Measurements from ENCODE around the gene SCRN2.

The SCRN2 gene

DNA sequence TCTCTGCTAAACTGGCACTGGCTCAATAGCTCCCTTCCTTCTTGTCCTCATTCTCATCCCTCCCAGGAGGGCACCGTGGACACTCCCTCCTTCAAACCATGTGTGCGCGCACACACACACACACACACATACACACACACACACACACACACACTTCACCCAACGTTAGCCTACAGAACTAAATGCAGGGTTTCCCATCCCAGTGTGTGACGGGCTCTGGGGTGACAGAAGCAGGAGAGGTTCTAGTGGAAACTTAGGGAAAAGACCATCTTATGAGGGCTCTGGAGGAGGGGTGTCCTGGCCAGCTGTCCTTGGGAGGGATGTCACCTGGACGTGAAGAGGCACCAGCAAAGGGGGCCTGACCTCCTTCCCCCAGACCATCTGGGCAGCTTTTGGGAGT is 39.2 kb downstream of the SCRN2 start:
- TF ChIP-seq, protein P1, sequence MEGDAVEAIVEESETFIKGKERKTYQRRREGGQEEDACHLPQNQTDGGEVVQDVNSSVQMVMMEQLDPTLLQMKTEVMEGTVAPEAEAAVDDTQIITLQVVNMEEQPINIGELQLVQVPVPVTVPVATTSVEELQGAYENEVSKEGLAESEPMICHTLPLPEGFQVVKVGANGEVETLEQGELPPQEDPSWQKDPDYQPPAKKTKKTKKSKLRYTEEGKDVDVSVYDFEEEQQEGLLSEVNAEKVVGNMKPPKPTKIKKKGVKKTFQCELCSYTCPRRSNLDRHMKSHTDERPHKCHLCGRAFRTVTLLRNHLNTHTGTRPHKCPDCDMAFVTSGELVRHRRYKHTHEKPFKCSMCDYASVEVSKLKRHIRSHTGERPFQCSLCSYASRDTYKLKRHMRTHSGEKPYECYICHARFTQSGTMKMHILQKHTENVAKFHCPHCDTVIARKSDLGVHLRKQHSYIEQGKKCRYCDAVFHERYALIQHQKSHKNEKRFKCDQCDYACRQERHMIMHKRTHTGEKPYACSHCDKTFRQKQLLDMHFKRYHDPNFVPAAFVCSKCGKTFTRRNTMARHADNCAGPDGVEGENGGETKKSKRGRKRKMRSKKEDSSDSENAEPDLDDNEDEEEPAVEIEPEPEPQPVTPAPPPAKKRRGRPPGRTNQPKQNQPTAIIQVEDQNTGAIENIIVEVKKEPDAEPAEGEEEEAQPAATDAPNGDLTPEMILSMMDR (IDR thresholded peaks at IDR 0.05), result no peak

DNA sequence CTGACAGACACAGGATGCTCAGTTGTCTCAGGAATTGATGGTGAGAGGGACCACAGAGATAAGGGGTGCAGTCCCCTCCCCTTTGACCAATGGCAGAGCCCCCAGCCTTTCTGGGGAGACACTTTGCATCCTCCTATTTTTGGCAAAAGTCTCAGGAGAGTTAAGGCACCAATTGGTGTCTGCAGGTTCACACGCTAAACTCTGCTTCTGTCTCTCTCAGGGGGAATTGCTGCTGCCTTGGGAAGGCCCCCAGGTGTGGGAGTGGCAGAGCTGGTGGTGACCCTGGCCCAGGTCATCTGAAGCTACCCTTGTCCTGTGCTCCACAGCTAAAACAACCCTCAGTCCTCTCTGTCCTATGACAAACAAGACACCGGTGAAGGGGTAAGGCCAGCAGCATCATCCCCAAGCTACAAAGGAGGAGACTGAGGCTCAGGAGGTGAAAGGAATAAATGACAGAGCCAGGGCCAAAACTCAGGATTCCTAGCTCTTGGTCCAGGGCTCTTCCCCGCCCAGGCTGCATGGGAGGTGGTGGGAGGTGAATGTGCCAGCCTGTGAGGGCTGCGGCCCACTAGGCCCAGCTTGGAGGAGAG is 39.8 kb downstream of the SCRN2 start:
- TF ChIP-seq, protein P1 (IDR thresholded peaks at IDR 0.05), result no peak

DNA sequence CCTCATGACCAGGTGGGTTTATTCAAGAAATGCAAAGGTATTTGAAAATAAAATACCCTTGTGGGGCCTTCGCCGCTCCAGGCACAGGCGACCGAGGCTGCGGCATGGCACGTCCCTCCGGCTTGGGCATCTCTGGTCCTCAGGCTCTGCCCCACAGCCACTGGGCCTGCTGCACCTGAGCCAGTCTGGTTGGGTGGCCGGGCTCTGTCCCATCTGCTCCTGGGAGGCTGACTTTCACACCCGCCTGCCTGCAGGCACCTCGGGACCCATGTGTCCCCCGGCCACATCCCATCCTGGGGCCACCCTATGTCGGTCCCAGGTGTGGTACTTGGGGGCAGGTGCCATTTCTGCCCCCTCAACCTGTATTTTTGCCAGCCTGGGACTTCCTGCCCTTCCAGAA is 40.4 kb downstream of the SCRN2 start:
- TF ChIP-seq, protein P1 (IDR thresholded peaks at IDR 0.05), result no peak

DNA sequence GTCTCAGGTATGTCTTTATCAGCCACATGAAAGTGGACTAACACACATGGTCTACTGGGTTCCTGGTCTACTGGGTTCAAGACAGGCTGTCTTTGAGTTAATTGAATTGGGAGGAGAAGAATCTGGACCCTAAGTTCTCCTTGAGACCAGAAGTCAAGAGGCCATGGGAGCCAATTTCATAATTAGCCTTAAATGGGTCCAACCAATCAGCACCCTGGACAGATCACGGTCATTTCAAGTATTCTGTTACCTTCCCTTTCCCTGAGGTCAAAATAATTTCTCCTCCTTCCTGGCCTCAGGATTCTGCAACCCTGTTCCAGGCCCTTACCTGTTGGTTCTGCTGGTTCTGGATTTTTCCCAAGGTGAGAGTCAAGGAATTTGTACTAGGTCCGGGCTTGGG is 43.3 kb downstream of the SCRN2 start:
- TF ChIP-seq, protein P1 (IDR thresholded peaks at IDR 0.05), result no peak

DNA sequence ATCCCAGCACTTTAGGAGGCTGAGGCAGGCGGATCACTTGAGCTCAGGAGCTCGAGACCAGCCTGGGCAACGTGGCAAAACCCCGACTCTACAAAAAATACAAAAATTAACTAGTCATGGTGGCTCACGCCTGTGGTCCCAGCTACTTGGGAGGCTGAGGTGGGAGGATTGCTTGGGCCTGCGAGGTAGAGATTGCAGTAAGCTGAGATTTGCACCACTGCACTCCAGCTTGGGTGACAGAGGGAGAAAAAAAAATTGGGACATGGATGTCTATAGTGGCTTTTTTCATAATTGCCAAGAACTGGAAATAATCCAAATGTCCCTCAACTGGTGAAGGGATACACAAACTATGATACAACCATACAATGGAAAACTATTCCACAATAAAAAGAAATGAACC is 48.1 kb downstream of the SCRN2 start:
- TF ChIP-seq, protein P1 (IDR thresholded peaks at IDR 0.05), result no peak

DNA sequence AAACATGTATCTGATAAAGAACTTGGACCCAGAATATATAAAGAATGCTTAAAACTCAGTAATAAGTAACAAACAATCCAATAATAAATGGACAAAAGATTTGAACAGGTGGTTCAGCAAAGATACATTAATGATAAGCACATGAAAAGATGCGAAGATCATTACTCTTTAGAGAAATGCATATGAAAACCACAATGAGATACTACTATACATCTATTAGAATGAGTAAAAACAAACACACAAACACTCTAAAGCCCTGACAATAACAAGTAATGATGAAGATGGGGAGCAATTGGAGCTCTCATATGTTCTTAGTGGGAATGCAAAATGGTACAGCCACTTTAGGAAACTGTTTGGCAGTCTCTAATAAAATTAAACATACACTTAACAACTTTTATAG is 48.6 kb downstream of the SCRN2 start:
- TF ChIP-seq, protein P1 (IDR thresholded peaks at IDR 0.05), result no peak

DNA sequence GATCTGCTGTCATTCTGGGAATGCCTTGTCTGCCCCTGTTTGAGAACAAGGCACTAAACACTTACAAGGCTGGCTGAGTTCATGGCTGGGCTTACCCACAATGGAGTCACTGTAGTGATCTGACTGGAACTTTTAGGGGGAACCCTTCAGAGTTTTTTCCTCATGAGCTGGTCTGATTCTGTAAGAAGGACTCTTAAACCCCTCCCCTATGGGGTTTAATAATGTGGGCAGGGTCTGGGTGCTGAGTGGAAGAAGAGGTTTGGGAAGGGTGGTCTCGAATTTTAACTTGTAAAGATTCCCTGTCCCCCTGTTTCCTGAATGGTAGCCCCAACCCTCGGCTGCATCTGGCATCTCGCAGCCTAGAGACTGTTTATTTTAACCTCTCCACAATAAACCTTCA is 50.0 kb downstream of the SCRN2 start:
- TF ChIP-seq, protein P1 (IDR thresholded peaks at IDR 0.05), result no peak
